HFFc6 (cell line): Measurements from ENCODE around the gene BABAM2. TPM values are rescaled to one million over a fixed set of nuclear protein-coding genes. Genes with fewer than 3 reads are reported as not detected.
A peak's percentile ranks its signal among the peaks of the same experiment; 100 is the strongest.

Source experiments
- DNase-seq: peaks from one replicate; pipeline ENCODE4 v3.0.0-alpha.2; 2018
- H3K27ac Mint-ChIP-seq: 2 replicates; pipeline ENCODE4 v1.8.0; 2020; ENCODE audit warnings: mild to moderate bottlenecking, mixed read lengths
- H3K27me3 Mint-ChIP-seq: 2 replicates; pipeline ENCODE4 v1.8.0; 2021; ENCODE audit warnings: mild to moderate bottlenecking, moderate library complexity, mixed read lengths; ENCODE audit not compliant: insufficient read depth
- H3K36me3 Mint-ChIP-seq: 2 replicates; pipeline ENCODE4 v1.8.0; 2021; ENCODE audit warnings: low read depth, mixed read lengths
- H3K4me1 Mint-ChIP-seq: 2 replicates; pipeline ENCODE4 v1.8.0; 2020; ENCODE audit warnings: low read depth, mixed read lengths
- H3K4me3 Mint-ChIP-seq: 2 replicates; pipeline ENCODE4 v1.8.0; 2020; ENCODE audit warnings: mild to moderate bottlenecking, moderate library complexity, mixed read lengths
- H3K9me3 Mint-ChIP-seq: 2 replicates; pipeline ENCODE4 v1.8.0; 2020; ENCODE audit warnings: mild to moderate bottlenecking, mixed read lengths
- total RNA-seq, 6 experiments: library from RNA; stranded (reverse); fragmentation: NEBNext Ultra II Directional; extraction: Animal tissue kit (Norgen Biotek cat#: 25700); gene quantifications; 2 replicates in 1 of 6; 3 replicates in 5 of 6; pipeline ENCODE4 v1.2.3, GENCODE V29; 2021
- TF ChIP-seq, protein P1 (sequence below): fragments of 200-600 bp; sonication (generic); IDR thresholded peaks from 2 replicates; pipeline ENCODE4 v1.5.0; 2021; ENCODE audit warnings: antibody characterized with exemption, mild to moderate bottlenecking

The BABAM2 gene
- total RNA-seq, 6 experiments from 2014 or later = 30.8 to 46.6 (median 41.2) TPM

DNA sequence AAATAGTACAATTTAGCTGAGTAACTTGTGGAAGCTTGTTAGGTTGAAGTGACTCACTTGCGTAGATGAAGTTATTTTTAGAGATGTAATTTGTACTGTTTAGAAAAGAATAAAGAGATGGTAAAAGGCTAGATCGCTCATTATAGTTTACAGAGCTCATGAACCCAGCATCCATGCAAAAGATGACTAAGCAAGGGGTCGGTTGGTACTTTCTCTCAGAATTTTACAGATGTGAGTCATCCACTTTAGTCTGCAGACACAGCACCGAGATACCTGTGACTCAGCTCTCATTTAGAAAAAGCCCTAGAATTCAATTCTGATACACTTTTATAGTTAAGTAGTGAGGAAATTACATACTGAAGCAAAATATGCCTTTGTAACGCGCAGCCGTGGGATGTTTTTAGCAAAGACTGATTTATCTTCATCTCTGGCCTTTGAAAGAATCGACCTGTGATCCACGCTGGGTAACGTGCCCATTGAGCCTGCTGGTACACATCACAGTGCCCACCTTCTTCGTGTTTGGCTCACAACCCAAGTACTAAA lies 385.6 kb downstream of the BABAM2 start:
- H3K36me3 Mint-ChIP-seq = peaks cover 23% of the 10 kb centered on the region
- TF ChIP-seq, protein P1, sequence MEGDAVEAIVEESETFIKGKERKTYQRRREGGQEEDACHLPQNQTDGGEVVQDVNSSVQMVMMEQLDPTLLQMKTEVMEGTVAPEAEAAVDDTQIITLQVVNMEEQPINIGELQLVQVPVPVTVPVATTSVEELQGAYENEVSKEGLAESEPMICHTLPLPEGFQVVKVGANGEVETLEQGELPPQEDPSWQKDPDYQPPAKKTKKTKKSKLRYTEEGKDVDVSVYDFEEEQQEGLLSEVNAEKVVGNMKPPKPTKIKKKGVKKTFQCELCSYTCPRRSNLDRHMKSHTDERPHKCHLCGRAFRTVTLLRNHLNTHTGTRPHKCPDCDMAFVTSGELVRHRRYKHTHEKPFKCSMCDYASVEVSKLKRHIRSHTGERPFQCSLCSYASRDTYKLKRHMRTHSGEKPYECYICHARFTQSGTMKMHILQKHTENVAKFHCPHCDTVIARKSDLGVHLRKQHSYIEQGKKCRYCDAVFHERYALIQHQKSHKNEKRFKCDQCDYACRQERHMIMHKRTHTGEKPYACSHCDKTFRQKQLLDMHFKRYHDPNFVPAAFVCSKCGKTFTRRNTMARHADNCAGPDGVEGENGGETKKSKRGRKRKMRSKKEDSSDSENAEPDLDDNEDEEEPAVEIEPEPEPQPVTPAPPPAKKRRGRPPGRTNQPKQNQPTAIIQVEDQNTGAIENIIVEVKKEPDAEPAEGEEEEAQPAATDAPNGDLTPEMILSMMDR = no peak
- peak overlapping the region; percentile 95 for H3K27ac Mint-ChIP-seq
- no peaks in the 10 kb centered on the region for H3K9me3 Mint-ChIP-seq
- DNase-seq = peak; percentile 100
- peak overlapping the region; percentile 73 for H3K4me3 Mint-ChIP-seq
- H3K4me1 Mint-ChIP-seq = peaks cover 80% of the 10 kb centered on the region
- peaks cover 2% of the 10 kb centered on the region for H3K27me3 Mint-ChIP-seq

DNA sequence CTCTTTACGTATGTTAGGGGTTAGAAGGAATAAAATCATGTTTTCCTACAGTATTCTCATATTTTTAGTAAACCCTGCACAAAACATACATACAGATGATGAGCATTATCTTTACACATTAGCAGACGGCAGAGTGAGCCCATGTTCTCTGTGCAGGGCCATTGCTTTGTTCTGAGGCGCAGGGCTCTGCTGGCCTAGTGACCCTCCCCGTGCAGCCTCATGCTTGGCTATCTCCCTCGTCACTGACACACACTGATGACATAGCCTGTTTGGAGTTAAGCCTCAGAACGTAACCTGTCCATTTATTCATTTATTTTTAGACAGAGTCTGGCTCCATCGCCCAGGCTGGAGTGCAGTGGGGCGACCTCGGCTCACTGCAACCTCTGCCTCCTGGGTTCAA lies 386.3 kb downstream of the BABAM2 start:
- H3K4me3 Mint-ChIP-seq = peak overlapping the region; percentile 59
- H3K9me3 Mint-ChIP-seq = no peaks in the 10 kb centered on the region
- H3K36me3 Mint-ChIP-seq = peaks cover 23% of the 10 kb centered on the region
- H3K27me3 Mint-ChIP-seq = peaks cover 2% of the 10 kb centered on the region
- TF ChIP-seq, protein P1 = no peak
- no peak for DNase-seq
- peak overlapping the region; percentile 95 for H3K27ac Mint-ChIP-seq
- H3K4me1 Mint-ChIP-seq = peaks cover 80% of the 10 kb centered on the region

DNA sequence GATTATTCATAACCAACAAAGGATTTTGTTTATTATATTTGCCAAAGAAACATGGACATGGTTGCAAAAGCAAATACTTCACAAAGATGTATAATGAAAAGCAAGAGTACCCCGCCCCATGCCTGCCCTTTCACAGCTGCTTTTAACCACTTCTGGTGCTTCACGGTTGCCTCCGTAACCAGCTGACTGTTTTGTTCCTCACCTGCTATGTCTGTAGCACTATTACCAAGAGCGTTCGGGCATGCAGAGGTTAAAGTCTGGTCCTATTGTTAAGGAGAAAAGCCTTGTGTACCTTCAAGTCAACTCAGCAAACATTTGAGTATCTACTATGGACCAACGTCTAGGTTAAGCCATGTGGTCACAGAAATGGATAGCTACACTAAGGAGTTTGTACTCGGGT lies 386.9 kb downstream of the BABAM2 start:
- H3K9me3 Mint-ChIP-seq = no peaks in the 10 kb centered on the region
- no peak overlapping the region for H3K4me3 Mint-ChIP-seq
- TF ChIP-seq, protein P1 = no peak
- no peak for DNase-seq
- peaks cover 80% of the 10 kb centered on the region for H3K4me1 Mint-ChIP-seq
- H3K27ac Mint-ChIP-seq = peak overlapping the region; percentile 95
- peaks cover 21% of the 10 kb centered on the region for H3K36me3 Mint-ChIP-seq
- peaks cover 2% of the 10 kb centered on the region for H3K27me3 Mint-ChIP-seq

DNA sequence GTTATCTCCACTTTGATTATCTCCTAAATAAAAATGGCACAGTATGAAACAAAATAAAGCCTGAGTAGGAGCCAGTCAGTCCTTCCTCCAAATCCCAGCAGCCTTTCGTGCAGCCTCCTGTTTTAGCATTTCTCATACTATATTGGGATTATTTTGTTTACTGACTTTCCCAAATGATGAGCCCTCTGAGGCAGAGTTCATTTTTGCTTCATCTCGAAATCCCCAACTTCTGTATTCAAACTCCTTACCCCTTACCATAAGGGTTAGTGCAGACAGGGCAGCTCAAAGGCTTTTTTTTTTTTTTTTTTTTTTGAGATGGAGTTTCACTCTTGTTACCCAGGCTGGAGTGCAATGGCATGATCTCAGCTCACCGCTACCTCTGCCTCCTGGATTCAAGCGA lies 388.8 kb downstream of the BABAM2 start:
- Mint-ChIP-seq H3K9me3 (no peaks in the 10 kb centered on the region), H3K4me3 (no peak overlapping the region), H3K27ac (no peak overlapping the region), H3K36me3 (peaks cover 14% of the 10 kb centered on the region), H3K27me3 (peaks cover 2% of the 10 kb centered on the region; the same call in 1 of the 2 replicates), H3K4me1 (peaks cover 84% of the 10 kb centered on the region)
- no peak for DNase-seq
- TF ChIP-seq, protein P1 = no peak

DNA sequence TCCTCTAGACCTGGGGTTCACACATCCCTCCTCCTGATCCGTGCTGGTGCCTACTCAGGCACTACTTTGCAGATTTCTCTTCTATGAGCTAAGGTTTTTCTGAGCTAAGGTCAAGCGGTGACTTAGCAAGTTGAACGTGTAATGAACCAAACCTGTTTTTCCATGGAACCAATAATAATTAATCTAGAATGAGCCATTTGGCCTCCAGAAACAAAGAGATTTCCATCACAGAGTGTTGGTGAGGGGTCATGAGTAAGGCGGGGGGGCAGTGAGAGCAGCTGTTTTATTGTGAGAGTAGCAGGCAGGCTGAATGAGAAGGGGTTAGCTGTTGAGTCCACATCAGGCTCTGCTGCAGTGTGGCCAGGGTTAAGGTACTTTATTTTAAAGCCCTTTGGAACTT lies 390.1 kb downstream of the BABAM2 start:
- TF ChIP-seq, protein P1 = no peak
- no peak for DNase-seq
- peaks cover 71% of the 10 kb centered on the region for H3K4me1 Mint-ChIP-seq
- H3K36me3 Mint-ChIP-seq = peaks cover 14% of the 10 kb centered on the region
- no peak overlapping the region for H3K4me3 Mint-ChIP-seq
- no peaks in the 10 kb centered on the region for H3K27me3 Mint-ChIP-seq
- H3K27ac Mint-ChIP-seq = no peak overlapping the region
- H3K9me3 Mint-ChIP-seq = no peaks in the 10 kb centered on the region
